OCI-LY3 (cell line): ENCODE data around the gene MT1A.
A peak's percentile ranks its signal among the peaks of the same experiment; 100 is the strongest.
"Not testable (repeated sequence)": the region's sequence is repeated elsewhere in the genome, so short reads cannot be mapped to it uniquely, and the experiment has no call there.

Experiments
- H2AFZ ChIP-seq: fragments of 200-600, 300-600 bp; shearing (Covaris generic); 2 replicates; pipeline ENCODE4 v1.6.0; 2014; ENCODE audit warnings: antibody characterized with exemption, low read depth, low read length
- H3K27ac ChIP-seq: fragments of 200-600, 300-600 bp; sonication (generic); 2 replicates; pipeline ENCODE4 v1.5.1; 2014; ENCODE audit warnings: mild to moderate bottlenecking, low read length, moderate library complexity, mixed read lengths
- H3K27me3 ChIP-seq: fragments of 200-600, 300-600 bp; sonication (generic); 2 replicates; pipeline ENCODE4 v1.6.1; 2014; ENCODE audit warnings: low read depth, low read length, mixed read lengths
- H3K36me3 ChIP-seq: fragments of 200-600, 300-600 bp; sonication (generic); replicated peaks from 2 replicates; pipeline ENCODE3; 2014; ENCODE audit warnings: low read depth, low read length, mixed read lengths
- H3K4me1 ChIP-seq: fragments of 300-600, 200-600 bp; sonication (generic); 2 replicates; pipeline ENCODE4 v1.6.1; 2014; ENCODE audit warnings: low read length, mixed read lengths
- H3K4me2 ChIP-seq: fragments of 200-600, 300-600 bp; sonication (generic); 2 replicates; pipeline ENCODE4 v1.6.1; 2014; ENCODE audit warnings: low read length, mixed read lengths
- H3K4me3 ChIP-seq: fragments of 300-600, 200-600 bp; sonication (generic); 2 replicates; pipeline ENCODE4 v1.5.1; 2014; ENCODE audit warnings: antibody characterized with exemption, mild to moderate bottlenecking, low read length, moderate library complexity
- H3K79me2 ChIP-seq: fragments of 300-600, 200-600 bp; shearing (Covaris generic); 2 replicates; pipeline ENCODE4 v1.6.1; 2014; ENCODE audit warnings: mild to moderate bottlenecking, low read length, mixed read lengths
- H3K9ac ChIP-seq: fragments of 300-600, 200-600 bp; shearing (Covaris generic); 2 replicates; pipeline ENCODE4 v1.6.0; 2014; ENCODE audit warnings: mild to moderate bottlenecking, low read length, moderate library complexity
- H3K9me3 ChIP-seq: fragments of 200-600, 300-600 bp; shearing (Covaris generic); 2 replicates; pipeline ENCODE4 v1.6.1; 2014; ENCODE audit warnings: low read length, mixed read lengths; ENCODE audit not compliant: insufficient read depth
- H4K20me1 ChIP-seq: fragments of 200-600, 300-600 bp; sonication (generic); 2 replicates; pipeline ENCODE4 v1.6.1; 2016; ENCODE audit warnings: low read length, mixed read lengths; ENCODE audit not compliant: insufficient read depth
- EZH2phosphoT487 ChIP-seq: fragments of 200-600 bp; shearing (Covaris generic); IDR thresholded peaks from 2 replicates; pipeline ENCODE4 v1.6.1; 2018; ENCODE audit warnings: antibody characterized with exemption, mixed run types, low read depth
- TF ChIP-seq, protein P1 (sequence below): fragments of 200-600, 300-600 bp; sonication (generic); IDR thresholded peaks from 2 replicates; pipeline ENCODE4 v1.5.1; 2014; ENCODE audit warnings: antibody characterized with exemption, low read length, low read depth

Gene MT1A

DNA sequence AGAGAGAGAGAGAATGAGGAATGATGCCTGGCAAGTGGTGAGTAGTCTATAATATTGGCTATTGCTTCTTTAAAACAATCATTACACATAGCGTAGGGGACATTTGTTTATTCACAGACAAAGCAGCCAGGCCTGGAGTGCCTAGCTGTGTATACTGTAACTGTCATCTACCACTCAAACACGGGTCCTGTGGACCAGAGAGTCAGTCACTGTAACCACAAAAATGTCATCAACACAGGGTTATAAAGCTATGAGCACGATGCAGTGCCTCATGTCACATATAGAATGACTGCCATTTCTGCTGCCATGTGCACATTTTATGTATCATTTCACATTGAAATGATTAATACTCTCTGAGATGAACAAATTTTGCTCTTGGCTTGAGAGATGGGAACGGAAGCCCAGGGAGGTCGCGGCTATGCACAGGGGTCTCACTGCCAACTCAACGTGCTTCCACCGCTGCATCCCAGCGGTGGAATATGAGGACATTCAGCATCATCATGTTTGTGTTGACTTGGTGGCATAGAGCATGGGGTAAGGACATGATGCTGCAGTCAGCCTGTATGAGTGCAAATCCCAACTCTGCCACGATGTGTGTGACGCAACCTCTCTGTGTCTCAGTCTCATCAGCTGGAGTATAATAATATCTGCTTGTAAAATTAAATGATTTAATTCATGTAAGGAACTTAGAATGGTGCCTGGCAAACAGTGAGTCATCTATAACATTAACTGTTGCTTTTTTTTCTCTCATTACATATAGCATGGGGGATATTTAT lies 34.5 kb downstream of the MT1A start:
- H4K20me1 ChIP-seq: no peaks in the 10 kb centered on the region
- H3K9me3 ChIP-seq: no peaks in the 10 kb centered on the region
- H3K4me1 ChIP-seq: no peaks in the 10 kb centered on the region
- no peaks in the 10 kb centered on the region for H3K79me2 ChIP-seq
- H3K27me3 ChIP-seq: peaks cover 32% of the 10 kb centered on the region
- H3K4me3 ChIP-seq: no peak overlapping the region
- no peak overlapping the region for H3K9ac ChIP-seq
- H3K36me3 ChIP-seq: no peaks in the 10 kb centered on the region
- H3K27ac ChIP-seq: no peak overlapping the region
- TF ChIP-seq, protein P1, sequence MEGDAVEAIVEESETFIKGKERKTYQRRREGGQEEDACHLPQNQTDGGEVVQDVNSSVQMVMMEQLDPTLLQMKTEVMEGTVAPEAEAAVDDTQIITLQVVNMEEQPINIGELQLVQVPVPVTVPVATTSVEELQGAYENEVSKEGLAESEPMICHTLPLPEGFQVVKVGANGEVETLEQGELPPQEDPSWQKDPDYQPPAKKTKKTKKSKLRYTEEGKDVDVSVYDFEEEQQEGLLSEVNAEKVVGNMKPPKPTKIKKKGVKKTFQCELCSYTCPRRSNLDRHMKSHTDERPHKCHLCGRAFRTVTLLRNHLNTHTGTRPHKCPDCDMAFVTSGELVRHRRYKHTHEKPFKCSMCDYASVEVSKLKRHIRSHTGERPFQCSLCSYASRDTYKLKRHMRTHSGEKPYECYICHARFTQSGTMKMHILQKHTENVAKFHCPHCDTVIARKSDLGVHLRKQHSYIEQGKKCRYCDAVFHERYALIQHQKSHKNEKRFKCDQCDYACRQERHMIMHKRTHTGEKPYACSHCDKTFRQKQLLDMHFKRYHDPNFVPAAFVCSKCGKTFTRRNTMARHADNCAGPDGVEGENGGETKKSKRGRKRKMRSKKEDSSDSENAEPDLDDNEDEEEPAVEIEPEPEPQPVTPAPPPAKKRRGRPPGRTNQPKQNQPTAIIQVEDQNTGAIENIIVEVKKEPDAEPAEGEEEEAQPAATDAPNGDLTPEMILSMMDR: no peak
- TF ChIP-seq EZH2phosphoT487: no peak
- H3K4me2 ChIP-seq: no peak overlapping the region
- H2AFZ ChIP-seq: no peak overlapping the region

DNA sequence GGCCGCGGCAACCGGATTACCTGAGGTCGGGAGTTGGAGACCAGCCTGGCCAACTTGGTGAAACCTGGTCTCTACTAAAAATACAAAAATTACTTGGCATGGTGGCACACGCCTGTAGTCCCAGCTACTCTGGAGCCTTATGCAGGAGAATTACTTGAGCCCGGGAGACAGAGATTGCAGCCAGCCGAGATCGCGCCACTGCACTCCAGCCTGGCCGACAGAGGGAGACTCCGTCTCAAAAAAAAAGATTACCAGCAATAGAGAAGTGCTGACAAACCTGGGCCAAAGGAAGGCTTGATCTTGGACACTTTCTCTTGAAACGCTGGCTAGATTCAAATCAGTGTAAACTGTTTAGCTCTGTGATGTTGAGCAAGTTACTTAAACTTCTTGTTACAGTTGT lies 35.5 kb downstream of the MT1A start:
- no peak overlapping the region for H2AFZ ChIP-seq
- H3K4me3 ChIP-seq: no peak overlapping the region
- H3K9me3 ChIP-seq: no peaks in the 10 kb centered on the region
- no peak overlapping the region for H3K27ac ChIP-seq
- H3K79me2 ChIP-seq: no peaks in the 10 kb centered on the region
- peaks cover 30% of the 10 kb centered on the region for H3K27me3 ChIP-seq
- no peaks in the 10 kb centered on the region for H3K4me1 ChIP-seq
- H3K9ac ChIP-seq: no peak overlapping the region
- TF ChIP-seq, protein P1: peak; percentile 46
- TF ChIP-seq EZH2phosphoT487: no peak
- H4K20me1 ChIP-seq: no peaks in the 10 kb centered on the region
- no peak overlapping the region for H3K4me2 ChIP-seq
- no peaks in the 10 kb centered on the region for H3K36me3 ChIP-seq

DNA sequence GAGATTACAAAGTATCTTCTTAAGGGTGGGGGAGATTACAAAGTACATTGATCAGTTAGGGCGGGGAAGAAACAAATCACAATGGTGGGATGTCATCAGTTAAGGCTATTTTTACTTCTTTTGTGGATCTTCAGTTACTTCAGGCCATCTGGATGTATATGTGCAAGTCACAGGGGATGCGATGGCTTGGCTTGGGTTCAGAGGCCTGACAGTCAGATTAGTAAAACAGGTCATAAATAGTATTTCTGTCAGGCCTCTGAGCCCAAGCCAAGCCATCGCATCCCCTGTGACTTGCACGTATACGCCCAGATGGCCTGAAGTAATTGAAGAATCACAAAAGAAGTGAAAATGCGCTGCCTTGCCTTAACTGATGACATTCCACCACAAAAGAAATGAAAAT lies 36.1 kb downstream of the MT1A start:
- not testable (repeated sequence) for H3K79me2 ChIP-seq, H3K9ac ChIP-seq, H4K20me1 ChIP-seq, H3K4me3 ChIP-seq, H3K27ac ChIP-seq, H3K36me3 ChIP-seq, H3K9me3 ChIP-seq, H3K4me1 ChIP-seq, H2AFZ ChIP-seq, H3K4me2 ChIP-seq
- peaks cover 25% of the 10 kb centered on the region for H3K27me3 ChIP-seq

DNA sequence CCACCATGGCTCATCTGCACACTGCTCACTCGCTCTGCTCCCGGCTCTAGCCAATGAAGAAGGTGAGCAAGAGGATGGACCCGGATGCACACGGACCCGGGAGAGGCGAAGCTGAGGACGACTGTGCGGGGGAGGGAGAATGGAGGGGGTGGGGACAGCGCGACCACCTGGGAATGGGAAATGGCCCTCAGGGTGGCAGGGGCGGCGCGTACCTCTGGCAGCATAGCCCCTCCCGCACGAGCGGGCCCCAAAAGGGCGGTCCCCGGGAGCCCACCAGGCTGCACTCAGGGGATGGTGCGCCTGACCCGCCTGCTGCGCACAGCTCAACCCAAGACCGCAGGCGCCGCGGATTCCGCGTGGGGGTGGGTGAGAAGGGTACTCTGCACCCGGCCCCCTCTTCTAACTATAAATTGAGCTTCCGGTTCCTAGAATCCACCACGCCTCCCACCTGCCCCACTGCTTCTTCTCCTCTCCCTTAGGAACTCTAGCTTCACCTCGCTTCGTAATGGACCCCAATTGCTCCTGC lies 37.3 kb downstream of the MT1A start:
- Histone ChIP-seq H3K27ac (no peak overlapping the region), H3K27me3 (peaks cover 13% of the 10 kb centered on the region; the same call in 1 of the 2 replicates), H2AFZ (no peak overlapping the region), H3K9ac (no peak overlapping the region), H3K36me3 (no peaks in the 10 kb centered on the region), H3K4me2 (peak overlapping the region; percentile 47), H3K4me1 (no peaks in the 10 kb centered on the region), H3K79me2 (no peaks in the 10 kb centered on the region), H3K9me3 (no peaks in the 10 kb centered on the region), H3K4me3 (peak overlapping the region; percentile 58), H4K20me1 (no peaks in the 10 kb centered on the region)
- no peak for TF ChIP-seq EZH2phosphoT487
- TF ChIP-seq, protein P1: no peak
